Measurements from ENCODE around the gene CGB8.
A peak's percentile ranks its signal among the peaks of the same experiment; 100 is the strongest.

CGB8 gene

DNA sequence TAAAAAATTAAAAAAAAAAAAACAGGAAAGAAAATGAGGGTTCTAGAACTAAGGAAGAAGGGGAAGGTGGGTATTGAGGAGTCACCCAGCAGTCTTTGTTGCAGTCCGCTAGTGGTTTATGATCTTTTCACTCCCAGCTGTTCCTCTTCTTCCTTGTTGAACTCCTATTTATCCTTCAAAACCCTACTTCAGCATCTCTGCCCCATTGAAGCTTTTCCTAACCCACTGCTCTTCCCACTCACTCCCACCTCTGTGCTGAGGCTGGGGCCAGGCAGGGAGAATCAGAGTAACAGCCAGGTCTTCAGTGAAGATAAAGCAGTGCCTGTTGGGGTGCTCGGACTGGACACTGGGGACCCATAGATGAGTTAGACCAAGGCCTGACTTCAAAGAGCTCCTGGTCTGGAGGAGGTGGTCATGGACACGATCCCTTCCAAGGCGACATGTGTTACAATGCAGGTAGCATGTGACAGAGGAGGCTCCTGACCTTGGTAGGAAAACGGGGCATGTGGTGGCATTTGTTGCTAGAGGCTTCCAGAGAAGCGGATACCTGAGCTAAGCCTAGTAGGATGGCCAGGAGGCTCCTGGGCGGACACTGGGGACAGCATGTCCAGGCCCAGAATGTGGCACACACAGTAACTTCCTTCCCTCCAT lies 43.8 kb downstream of the CGB8 start:
- no peak for DNase-seq

DNA sequence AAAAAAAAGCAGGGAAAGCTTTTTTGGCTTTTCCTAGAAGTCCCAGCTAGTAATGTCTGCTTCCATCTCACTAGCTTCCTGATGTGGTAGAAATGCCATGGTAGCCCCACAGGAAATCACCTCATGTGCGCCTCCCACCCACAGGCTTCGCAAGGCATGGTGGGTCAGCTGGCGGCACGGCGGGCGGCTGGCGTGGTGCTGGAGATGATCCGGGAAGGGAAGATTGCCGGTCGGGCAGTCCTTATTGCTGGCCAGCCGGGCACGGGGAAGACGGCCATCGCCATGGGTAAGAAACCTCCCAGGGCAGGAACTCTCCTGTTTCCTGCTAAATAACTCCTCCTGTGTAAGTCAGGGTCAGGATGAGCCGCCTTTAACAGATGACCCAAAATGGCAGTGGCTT lies 44.8 kb downstream of the CGB8 start:
- no peak for DNase-seq

DNA sequence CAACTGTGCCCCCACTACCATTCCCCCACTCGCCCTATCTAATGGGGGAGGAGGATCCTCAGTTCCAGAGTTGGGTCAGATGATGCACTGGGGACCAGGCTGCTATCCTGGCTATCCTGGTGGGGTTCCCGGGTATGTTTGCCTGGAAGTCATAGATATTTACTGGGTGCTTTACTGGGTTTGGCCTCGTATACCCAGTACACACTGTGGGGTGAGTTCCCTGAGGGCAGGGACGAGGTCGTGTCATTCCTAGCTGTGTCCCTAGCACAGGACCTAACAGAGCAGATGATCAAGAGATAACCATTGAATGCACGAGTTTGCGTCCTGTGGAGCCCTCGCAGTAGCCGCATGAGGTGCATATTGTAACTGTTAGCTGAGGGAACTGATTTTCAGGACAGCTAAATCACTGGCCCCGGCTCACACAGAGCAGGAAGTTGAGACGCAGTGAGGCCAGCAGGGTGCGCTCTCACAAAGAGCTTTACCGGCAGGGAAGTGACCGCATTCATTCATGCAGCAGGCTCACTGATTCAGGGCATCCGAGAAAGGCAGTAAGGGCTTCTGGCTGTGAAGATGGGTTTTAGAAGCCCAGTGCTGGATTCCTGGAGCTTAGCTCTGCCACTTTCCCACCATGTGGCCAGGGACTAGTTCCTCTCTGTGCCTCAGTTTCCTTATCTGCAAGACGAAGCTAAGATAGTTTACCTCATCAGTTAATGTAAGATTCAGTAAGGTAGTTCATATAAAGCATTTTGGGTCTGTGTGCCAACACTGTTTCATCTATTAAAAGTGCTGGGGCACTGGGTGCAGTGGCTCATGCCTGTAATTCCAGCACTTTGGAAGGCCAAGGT lies 49.2 kb downstream of the CGB8 start:
- DNase-seq: peak; percentile 60

DNA sequence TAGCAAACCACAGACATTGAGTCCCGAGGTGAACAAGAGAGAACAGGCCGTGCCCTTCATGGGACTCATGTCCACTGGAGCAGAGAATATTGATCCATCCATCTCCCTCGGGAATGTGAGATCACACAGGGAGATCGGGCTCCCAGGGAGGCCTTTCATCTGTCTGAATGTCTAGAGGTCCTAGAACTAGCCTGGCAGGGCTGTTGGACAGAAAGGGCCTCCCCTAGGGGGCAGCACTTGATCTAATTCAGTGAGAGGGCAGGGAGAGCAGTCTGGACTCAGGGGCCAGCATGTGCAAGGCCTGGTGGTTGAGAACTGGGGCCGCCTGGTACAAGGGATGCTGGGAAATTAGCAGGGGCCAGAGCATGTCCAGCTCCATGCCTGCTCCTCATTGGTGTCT lies 50.9 kb downstream of the CGB8 start:
- DNase-seq: peak; percentile 34

Measured in effector CD4-positive, alpha-beta T cell (primary cell).